Mononuclear cell (primary cell): ENCODE data around the gene STARD13. TPM values are rescaled to one million over a fixed set of nuclear protein-coding genes. Genes with fewer than 3 reads are reported as not detected.

ENCODE experiments used
- H3K27me3 ChIP-seq: 2 replicates; pipeline ENCODE4 v1.6.0; 2011; ENCODE audit warnings: low read length, control low read depth; ENCODE audit not compliant: insufficient read depth
- H3K4me1 ChIP-seq: 2 replicates; pipeline ENCODE4 v1.5.1; 2011; ENCODE audit warnings: mild to moderate bottlenecking, low read length, control low read depth; ENCODE audit not compliant: insufficient read depth
- H3K4me3 ChIP-seq: 2 replicates; pipeline ENCODE4 v1.5.1; 2011; ENCODE audit warnings: mild to moderate bottlenecking, low read length, moderate library complexity
- H3K9me3 ChIP-seq: 2 replicates; pipeline ENCODE4 v1.5.1; 2011; ENCODE audit warnings: low read depth, mild to moderate bottlenecking, control low read depth, low read length
- total RNA-seq: library from RNA; depleted of rRNA; stranded (reverse); fragments of >200 nt; gene quantifications from one replicate; pipeline ENCODE4 v1.2.3, GENCODE V29; 2012

The STARD13 gene
- total RNA-seq, 1 donor: 0.84 TPM

DNA sequence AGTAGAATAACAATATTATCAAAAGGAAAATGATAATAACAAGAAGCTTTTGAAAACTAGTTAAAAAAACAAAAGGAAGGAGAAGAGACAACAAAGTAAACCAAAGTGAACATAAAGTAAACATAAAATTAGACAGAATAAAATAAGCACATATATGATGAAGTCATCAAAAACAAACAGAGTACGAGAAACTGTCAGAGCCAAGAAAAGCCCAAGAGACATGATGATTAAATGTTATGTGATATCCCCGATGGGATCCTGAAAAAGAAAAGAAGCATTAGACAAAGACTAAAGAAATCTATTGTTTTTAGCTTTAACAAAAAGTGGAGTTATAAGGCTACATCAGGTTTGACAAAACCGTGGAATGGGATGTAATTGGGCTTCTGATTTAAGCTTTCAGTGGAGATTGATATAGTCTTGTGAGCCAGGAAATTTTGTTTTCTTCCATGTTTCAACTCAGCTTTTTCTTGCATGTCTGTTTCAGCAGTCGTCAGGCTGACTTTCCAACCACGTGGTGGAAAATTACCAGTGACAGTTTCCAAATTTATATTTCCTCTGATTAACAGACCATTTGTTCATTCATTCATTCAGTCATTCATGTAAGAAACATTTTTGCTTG is 204.5 kb downstream of the STARD13 start:
- no peaks in the 10 kb centered on the region for H3K4me1 ChIP-seq
- H3K9me3 ChIP-seq: no peaks in the 10 kb centered on the region
- no peaks in the 10 kb centered on the region for H3K27me3 ChIP-seq
- H3K4me3 ChIP-seq: no peak overlapping the region

DNA sequence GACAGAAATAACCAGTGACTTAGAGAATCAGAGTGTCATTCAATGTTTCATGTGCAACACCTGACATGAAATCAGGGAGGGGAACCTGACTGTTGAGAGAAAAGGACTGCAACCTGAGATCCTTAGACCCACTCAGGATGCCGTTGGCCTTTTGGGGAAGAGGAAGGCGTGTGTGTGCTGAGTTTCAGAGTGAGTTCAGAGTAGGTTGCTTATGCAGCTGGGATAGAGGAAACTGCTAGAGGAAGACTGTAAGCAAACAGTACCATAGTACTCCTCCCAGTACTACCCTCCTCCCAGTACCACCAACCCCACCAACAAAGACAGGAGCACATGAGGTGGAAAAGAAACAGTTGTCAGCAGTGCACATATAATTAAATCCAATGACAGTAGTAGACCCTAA is 205.6 kb downstream of the STARD13 start:
- Histone ChIP-seq H3K4me3 (no peak overlapping the region), H3K27me3 (no peaks in the 10 kb centered on the region), H3K9me3 (no peaks in the 10 kb centered on the region), H3K4me1 (no peaks in the 10 kb centered on the region)

DNA sequence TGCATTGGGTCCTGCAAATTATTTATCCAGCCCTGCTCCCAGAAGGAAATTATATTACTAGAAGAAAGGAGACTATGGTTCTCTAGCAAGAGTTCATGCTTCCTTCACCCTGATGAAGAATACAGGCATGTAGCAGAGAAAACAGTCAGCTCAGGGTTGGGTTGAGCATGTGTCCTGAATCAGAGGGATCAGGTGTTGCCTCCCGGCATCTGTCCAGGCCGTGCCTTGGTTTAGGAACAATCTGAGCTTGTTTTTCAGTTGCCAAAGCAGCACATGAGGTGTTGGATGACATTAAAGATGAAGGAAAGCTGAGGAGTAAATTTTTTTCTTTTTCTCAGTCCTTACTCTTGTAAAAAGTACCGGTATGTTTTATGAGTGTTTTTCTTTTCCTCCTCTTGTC is 207.3 kb downstream of the STARD13 start:
- no peaks in the 10 kb centered on the region for H3K4me1 ChIP-seq
- H3K4me3 ChIP-seq: no peak overlapping the region
- no peaks in the 10 kb centered on the region for H3K27me3 ChIP-seq
- H3K9me3 ChIP-seq: no peaks in the 10 kb centered on the region

DNA sequence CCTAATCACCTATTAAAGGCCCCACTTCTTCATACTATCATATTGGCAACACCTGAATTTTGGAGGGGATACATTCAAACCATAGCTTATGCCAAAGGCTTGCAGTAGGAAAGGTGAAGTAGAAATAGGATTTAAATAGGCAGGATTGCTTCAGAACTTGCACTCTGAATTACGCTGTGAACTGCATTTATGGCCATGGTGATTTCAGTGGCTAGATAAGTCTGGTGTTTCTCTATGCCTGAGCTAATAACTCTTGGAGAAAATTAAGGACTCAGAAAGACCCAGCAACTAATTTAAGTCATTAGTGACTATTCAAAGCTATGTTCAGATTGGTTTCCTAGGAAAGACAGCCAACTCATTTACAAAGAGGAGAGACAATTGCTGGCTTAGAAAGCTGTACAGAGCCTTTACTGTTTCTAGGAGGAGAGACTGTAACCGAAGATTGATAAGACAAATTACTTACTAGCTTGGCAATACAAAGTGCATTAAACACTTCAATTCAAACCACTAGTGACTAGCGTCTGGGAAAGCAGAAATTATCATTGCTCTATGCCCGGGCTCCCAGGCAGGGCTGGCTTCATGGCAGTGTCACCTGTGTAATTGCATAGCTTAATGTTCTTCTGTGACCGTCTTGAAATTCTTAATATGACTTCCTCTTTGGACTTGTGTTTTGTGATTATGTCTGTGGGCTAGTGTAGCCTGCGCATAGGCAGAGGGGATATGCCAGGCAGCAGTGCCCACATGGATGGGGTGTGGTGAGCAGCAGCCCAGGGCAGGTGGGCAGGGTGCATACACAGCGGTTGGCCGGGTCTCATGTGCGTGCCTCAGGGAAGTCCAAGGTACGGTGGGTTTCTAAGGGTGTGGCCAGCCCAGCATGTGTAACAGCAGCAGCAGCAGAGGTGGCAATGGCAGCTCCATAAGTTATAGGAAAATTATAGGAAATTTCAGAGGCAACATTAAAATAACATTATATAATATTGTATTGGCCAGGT is 209.3 kb downstream of the STARD13 start:
- H3K9me3 ChIP-seq: no peaks in the 10 kb centered on the region
- H3K27me3 ChIP-seq: no peaks in the 10 kb centered on the region
- no peak overlapping the region for H3K4me3 ChIP-seq
- H3K4me1 ChIP-seq: no peaks in the 10 kb centered on the region

DNA sequence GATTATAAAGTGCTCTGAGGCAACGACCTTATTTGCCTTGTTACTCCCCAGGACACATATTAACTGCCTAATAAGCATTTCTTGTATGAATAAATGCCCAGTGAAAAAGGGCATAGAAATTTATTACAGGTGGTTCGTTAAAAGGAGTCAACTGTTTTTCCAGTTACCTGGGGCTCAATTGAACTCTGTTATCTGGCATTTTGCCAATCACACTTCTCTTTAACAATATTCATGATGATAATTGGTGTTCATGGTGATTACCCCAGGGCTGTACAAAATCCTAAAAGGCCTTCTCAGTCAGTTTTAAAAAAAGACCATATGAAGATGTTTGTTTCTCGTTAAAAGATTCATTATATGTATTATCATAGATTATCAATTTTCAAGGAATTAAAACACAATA is 212.2 kb downstream of the STARD13 start:
- H3K4me1 ChIP-seq: no peaks in the 10 kb centered on the region
- no peaks in the 10 kb centered on the region for H3K27me3 ChIP-seq
- no peak overlapping the region for H3K4me3 ChIP-seq
- no peaks in the 10 kb centered on the region for H3K9me3 ChIP-seq

DNA sequence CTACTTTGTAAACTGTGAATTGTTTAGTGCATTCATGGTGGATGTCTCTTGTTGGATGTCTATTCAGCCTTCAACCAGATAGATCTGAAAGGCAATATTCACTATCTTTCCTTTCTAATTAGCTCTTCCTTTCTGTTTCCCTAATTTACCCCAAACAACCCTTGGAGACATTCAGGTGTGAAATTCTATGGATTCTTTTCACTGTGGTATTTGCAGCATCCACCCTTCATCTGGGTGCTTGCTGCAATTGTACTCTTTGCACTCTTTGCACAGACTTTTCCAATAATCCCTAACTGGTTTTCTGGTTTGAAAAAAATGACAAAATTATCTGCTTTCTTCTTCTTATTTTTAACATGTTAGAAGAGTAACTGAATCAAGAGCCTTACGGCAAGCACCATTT is 212.8 kb downstream of the STARD13 start:
- Histone ChIP-seq H3K4me3 (no peak overlapping the region), H3K9me3 (no peaks in the 10 kb centered on the region), H3K4me1 (no peaks in the 10 kb centered on the region), H3K27me3 (no peaks in the 10 kb centered on the region)

DNA sequence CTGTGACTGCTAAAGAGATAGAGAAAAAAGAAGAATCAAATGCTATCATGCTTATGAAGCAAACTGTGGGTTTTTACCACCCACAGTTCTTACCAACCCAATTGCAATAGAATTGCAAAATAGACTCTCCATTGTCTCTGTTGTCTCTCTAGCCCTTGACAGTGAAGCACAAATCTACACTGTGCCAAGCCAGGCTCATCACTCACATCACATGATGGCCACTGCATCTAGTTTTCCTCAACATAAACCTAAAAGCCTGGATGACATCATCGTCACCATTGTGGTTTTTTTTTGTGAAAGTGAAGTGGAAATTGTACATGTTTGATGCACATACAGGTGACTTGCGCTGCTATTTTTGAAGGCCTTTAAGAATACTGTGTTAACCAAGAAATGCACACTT is 213.3 kb downstream of the STARD13 start:
- no peaks in the 10 kb centered on the region for H3K27me3 ChIP-seq
- H3K4me1 ChIP-seq: no peaks in the 10 kb centered on the region
- no peaks in the 10 kb centered on the region for H3K9me3 ChIP-seq
- H3K4me3 ChIP-seq: no peak overlapping the region

DNA sequence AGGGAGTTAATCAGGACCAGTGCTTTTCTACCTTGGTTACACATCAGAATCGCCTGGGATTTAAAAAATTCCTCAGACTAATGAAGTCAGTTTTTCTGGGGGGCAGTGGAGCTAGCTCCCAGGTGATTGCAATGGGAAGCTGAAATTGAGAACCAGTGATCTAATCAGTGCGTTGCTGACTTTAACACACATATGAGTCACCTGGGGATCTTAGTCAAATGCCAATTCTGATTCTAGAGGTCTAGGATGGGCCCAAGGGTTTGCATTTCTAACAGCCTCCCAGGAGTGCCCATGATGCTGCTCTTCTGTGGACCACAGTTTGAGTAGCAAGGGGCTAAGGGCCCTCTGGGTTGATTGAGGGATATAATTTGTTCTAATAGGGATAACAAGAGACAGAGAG is 214.8 kb downstream of the STARD13 start:
- Histone ChIP-seq H3K27me3 (no peaks in the 10 kb centered on the region), H3K4me1 (no peaks in the 10 kb centered on the region), H3K9me3 (no peaks in the 10 kb centered on the region), H3K4me3 (no peak overlapping the region)

DNA sequence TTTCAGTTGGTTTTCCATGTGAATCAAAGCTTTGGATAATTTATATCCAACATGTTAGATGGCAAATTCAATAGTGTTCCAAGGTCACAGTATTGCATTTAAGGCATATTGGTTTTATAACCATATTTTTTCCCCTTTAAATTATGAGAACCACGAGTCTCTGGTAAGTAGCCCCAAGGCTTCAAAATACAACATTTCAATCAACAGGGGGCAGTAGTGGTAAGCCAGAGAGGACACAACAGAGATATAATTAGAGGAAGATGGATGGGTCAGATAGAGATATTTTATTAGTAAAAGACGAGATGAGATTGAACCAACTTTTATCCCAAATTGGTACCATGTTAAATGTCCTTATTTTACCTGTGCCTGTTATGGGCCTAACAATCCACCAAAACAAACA is 216.2 kb downstream of the STARD13 start:
- H3K9me3 ChIP-seq: no peaks in the 10 kb centered on the region
- no peaks in the 10 kb centered on the region for H3K27me3 ChIP-seq
- no peaks in the 10 kb centered on the region for H3K4me1 ChIP-seq
- H3K4me3 ChIP-seq: no peak overlapping the region

DNA sequence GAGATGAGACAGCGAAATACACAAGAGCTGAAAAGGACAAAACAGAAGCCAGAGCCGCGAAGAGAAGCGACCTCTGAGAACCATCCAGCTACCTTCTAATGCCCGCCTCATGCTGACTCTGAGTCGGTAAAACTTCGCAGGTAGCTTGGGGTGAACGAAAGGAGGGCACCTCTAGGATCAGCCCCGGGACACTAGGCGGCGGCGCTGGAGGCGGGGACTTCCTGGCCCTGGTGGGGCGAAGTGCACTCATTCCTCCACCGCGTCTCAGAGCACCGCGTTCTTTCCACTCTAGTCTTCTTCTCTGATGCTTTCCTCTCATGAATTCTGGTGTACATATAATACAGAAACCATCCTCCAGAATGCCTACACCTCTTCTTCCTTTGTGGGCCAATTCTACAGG is 219.2 kb downstream of the STARD13 start:
- Histone ChIP-seq H3K4me1 (no peaks in the 10 kb centered on the region), H3K9me3 (no peaks in the 10 kb centered on the region), H3K27me3 (no peaks in the 10 kb centered on the region), H3K4me3 (no peak overlapping the region)

DNA sequence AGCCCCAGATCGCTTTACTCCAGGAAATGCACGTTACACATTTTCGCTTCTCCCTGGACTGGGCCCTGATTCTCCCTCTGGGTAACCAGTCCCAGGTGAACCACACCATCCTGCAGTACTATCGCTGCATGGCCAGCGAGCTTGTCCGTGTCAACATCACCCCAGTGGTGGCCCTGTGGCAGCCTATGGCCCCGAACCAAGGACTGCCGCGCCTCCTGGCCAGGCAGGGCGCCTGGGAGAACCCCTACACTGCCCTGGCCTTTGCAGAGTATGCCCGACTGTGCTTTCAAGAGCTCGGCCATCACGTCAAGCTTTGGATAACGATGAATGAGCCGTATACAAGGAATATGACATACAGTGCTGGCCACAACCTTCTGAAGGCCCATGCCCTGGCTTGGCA is 224.7 kb downstream of the STARD13 start:
- no peaks in the 10 kb centered on the region for H3K4me1 ChIP-seq

DNA sequence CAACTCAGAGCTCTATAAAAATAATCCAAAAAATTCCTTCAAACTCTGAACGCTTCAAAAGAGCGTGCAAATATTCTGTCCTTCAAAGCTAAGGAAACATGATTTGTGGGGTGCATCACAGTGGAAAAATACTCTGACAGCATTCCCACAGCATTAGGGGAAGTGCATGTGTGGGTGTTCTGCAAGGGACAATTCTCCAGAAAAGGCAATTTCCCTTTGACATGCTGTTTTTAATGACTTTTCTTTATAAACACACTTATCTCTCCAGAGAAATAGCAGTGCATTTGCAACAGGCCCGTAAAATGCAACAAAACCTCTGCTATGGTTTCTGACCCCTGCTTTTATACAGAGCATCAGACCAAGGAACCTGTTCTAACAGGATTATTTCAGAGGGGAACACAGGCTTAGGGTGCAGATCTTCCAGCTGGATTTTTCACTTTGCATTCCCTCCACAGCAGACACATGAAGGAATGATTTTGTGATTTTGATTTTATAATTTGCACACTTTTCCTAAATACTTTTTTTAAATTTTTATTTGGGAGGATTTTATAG is 226.7 kb downstream of the STARD13 start:
- no peak overlapping the region for H3K4me3 ChIP-seq
- no peaks in the 10 kb centered on the region for H3K9me3 ChIP-seq
- no peaks in the 10 kb centered on the region for H3K27me3 ChIP-seq
- no peaks in the 10 kb centered on the region for H3K4me1 ChIP-seq

More for the DNA sequence above, 224.7 kb downstream of the STARD13 start:
- no peaks in the 10 kb centered on the region for H3K9me3 ChIP-seq
- no peaks in the 10 kb centered on the region for H3K27me3 ChIP-seq
- no peak overlapping the region for H3K4me3 ChIP-seq

DNA sequence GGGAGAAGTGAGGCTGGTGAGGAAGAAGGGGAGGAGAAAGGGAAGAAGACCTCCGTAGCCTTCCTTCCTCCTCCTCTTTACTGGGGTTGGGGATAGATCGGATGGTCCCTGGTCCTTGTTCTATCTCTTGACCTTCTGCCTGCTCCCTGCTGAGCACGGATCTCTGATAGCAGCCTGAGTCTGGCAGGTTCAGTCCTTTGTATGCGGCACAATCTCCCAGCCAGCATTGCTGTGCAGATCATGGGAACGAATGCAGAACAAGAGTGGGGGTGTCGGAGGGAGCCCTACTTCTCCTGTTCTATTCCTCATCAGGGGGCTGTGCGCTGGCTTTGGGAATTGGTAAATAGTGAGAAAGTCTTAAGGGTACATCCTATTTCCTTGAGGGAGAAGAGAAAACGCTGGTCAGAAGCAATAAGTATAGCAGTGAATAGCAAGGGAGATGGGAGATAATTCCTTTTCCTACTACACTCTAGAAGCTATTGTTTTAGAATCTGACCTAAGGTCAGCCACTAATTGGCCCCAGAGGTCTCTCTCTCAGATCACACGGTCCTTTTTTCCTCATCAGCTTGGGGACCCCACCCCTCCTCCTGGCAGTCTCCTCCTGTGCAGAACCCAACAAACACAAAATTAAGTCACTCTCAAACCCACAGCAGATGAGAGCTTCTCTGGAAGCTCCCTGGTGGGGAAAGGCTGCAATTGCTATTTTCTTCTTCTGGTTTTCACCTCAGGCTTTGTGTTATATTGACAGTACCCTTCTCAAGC is 228.4 kb downstream of the STARD13 start:
- no peaks in the 10 kb centered on the region for H3K9me3 ChIP-seq
- H3K4me1 ChIP-seq: no peaks in the 10 kb centered on the region
- no peak overlapping the region for H3K4me3 ChIP-seq
- no peaks in the 10 kb centered on the region for H3K27me3 ChIP-seq

DNA sequence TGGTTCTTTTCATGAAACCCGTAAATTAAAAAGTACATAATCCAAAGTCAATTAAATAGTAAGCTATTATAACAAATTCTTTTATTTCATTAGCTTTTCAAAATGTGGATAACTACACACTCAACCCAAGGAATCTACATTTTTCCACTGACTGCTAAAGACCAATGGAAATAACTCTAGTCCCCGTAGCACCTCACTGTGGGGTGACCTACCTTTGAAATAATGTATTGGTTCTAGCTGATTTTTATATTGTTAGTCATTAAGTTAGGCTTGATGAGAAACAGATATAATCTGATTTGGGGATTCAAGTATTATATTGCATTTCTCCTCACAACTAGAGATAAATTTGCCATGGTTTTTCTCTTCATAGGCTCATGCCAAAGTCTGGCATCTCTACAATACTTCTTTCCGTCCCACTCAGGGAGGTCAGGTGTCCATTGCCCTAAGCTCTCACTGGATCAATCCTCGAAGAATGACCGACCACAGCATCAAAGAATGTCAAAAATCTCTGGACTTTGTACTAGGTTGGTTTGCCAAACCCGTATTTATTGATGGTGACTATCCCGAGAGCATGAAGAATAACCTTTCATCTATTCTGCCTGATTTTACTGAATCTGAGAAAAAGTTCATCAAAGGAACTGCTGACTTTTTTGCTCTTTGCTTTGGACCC is 232.0 kb downstream of the STARD13 start:
- H3K4me3 ChIP-seq: no peak overlapping the region
- H3K27me3 ChIP-seq: no peaks in the 10 kb centered on the region
- no peaks in the 10 kb centered on the region for H3K9me3 ChIP-seq
- H3K4me1 ChIP-seq: no peaks in the 10 kb centered on the region
